ENCODE data around the gene EVC. TPM values are rescaled to one million over a fixed set of nuclear protein-coding genes. Genes with fewer than 3 reads are reported as not detected.
"Not testable (repeated sequence)": the region's sequence is repeated elsewhere in the genome, so short reads cannot be mapped to it uniquely, and the experiment has no call there.

The EVC gene
- polyA plus RNA-seq, 10 donors = 12.9 to 22.9 (median 17.3) TPM

- no peak for DNase-seq
Measured at GRCh38 chr4:5843573-5844530, 132.9 kb downstream of the EVC start.

- no peak for DNase-seq
Measured at GRCh38 chr4:5845035-5845905, 134.3 kb downstream of the EVC start.

GRCh38 chr4:5851637-5852301 lies 140.8 kb downstream of the EVC start:
- DNase-seq = no peak

GRCh38 chr4:5852523-5853202 lies 141.7 kb downstream of the EVC start:
- no peak for DNase-seq

- DNase-seq = no peak
Measured at GRCh38 chr4:5854929-5855328, 143.9 kb downstream of the EVC start.

GRCh38 chr4:5856362-5856761 lies 145.4 kb downstream of the EVC start:
- DNase-seq = not testable (repeated sequence)

GRCh38 chr4:5857199-5857598 lies 146.2 kb downstream of the EVC start:
- no peak for DNase-seq

GRCh38 chr4:5858020-5858769 lies 147.2 kb downstream of the EVC start:
- no peak for DNase-seq

GRCh38 chr4:5863461-5864113 lies 152.6 kb downstream of the EVC start:
- peak in 1 of 3 donors; percentile 83 for DNase-seq

Other genes with a start within 250 kb of the EVC start
- 1 to 10 TPM; 3.5 to 6.8 (median 4.7) TPM for gene EVC2, start 2.6 kb upstream of the EVC start, polyA plus RNA-seq (ENCODE audit: insufficient read length in 10 of 10)
- gene CRMP1, start 181.9 kb downstream of the EVC start, polyA plus RNA-seq (ENCODE audit: insufficient read length in 10 of 10) = 10 to 100 TPM; 19.4 to 33.4 (median 24.2) TPM

Measured in muscle of back (tissue), 11 donors.